CD4-positive, alpha-beta T cell treated with Interferon alpha-2 for 1 hour (primary cell): ENCODE data around the gene CNTNAP5.

Experiments used
- DNase-seq, 2 donors: peaks; one replicate each; pipeline ENCODE4 v3.0.0-alpha.2; 2020 to 2022

The CNTNAP5 gene

DNA sequence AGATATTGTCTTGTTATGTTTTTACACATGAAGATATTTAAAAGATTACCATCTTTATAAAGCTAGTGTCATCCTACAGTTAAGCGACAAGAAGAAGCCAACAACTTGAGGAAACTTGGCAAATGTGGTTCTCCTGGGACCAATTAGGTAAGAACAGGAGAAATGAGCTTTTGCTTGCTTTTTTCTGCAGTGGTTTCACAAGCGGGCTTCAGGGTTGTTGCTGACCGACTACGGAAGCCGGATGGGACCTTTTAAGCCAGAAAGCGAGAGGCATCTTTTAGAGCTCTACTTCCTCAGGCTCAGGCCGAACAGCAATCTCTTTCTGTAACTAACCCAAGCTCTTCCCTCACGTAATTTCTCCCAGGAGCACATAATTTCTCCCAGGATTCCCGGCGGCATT, 256.5 kb downstream of the CNTNAP5 start:
- no peak for DNase-seq

DNA sequence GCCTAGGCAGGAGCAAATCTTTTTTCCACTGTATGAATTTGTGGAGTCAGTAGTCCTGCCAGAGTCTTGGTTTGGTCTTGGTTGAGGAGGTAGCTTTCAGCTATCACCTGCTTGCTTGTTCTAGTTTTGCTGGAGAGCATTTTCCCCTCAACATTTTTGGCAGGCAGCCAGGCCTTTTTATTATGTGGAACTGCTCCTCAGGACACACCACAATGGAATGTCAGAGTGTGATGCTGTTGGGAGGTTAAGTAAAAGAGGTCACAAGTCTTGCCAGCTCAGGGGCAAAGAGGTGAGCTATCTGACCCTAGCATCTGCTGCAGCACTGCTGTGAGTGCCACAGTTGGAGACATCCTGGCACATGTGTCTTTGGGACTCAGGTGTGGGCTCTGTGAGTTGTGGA, 258.0 kb downstream of the CNTNAP5 start:
- no peak for DNase-seq

DNA sequence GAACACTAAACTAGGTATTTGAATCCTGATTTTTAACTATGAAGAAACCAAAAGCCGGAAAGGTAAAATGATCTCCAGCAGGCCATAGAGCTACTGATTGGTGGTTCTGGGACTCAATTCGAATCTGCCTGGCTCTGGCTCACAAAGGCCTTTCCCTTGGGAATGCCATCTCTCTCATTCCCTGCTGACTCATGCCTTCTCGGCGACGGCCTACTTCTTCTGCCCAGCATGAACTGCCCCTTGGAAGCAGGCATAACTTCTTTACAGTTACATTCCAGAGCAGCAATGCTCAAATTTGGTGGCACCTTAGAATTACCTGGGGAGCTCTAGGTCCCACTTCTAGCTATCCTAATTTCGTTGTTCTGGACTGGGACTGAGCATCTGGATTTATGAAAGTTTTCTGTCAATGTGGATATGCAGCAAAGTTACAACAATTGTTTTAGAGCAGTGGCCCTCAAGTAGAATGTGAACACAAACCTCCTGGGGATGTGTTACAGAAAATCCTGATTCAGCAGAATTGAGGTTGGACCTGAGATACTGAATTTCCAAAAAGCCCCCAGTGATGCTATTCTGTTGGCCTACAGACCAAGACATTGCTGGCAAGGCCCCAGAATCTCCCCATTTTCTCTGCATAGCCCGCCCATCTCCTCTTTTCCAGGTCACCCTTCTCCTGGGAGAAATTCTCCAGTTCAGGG, 261.1 kb downstream of the CNTNAP5 start:
- DNase-seq: no peak

DNA sequence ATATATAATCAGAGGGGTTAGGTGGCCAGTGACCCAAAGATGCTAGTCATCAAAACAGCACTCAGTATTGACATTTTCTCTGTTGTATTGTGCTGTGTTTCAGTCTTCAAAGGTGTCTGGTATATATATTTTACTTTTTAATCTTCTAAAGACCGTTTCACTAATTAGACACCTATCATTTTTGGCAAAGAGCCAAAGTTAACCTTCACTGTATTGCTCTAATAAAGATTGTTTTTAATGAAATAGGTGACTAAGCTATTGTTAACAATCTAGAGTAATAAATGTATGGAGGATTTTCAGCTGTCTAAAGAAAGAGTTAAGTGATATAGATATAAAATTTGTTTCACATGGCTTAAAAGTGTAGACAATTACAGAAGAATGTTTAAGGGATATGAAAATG, 264.0 kb downstream of the CNTNAP5 start:
- no peak for DNase-seq

DNA sequence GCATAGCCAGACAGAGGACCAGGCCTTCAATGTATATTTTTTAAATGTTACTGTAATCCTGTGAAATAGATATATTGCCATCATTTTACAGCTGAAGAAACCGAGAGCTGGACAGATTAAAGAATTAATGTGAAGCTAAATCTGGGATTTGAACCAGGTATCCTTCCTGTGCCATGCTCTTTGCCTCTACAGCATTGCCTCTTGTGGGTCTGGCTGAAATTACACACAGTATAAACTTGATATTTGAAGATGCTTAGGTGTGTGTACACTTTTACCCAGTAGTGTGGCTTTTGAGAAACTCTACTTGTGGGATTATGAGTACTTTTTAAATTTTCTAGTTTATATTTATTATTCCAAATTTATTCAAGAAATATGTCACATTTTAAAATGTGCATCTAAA, 264.5 kb downstream of the CNTNAP5 start:
- DNase-seq: no peak

DNA sequence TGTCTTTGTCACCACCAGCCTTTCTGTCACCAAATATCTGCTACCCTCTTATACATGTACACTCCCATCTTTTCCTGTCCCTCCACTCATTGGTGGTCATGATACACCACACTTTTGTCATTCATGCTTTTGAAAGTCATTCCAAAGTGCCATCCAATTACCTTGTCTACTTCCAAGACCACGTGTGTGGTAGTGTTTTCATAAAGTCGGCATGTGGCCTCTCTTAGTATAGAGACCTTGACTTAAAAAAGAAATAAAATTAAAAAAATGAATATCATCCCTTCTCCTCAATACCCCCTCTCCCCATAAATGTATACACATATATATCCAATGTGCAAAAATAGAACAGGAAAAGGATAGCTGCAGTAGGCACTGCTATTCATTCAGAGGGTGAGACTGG, 271.4 kb downstream of the CNTNAP5 start:
- no peak for DNase-seq

DNA sequence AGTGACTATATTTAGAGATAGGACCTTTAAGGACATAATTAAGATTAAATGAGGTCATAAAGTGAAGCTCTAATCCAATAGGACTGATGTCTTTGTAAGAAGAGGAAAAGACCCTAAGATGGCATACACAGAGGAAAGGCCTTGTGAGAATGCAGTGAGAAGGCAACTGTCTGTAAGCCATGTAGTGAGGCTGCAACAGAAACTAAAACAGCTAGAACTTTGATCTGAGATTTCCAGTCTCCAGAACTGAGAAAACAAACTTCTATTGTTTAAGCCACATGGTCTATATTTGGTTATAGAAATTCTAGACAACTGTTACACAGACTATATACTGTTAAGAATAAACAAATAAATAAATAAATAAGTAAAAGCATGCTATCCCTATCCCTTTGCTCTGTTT, 276.8 kb downstream of the CNTNAP5 start:
- no peak for DNase-seq

DNA sequence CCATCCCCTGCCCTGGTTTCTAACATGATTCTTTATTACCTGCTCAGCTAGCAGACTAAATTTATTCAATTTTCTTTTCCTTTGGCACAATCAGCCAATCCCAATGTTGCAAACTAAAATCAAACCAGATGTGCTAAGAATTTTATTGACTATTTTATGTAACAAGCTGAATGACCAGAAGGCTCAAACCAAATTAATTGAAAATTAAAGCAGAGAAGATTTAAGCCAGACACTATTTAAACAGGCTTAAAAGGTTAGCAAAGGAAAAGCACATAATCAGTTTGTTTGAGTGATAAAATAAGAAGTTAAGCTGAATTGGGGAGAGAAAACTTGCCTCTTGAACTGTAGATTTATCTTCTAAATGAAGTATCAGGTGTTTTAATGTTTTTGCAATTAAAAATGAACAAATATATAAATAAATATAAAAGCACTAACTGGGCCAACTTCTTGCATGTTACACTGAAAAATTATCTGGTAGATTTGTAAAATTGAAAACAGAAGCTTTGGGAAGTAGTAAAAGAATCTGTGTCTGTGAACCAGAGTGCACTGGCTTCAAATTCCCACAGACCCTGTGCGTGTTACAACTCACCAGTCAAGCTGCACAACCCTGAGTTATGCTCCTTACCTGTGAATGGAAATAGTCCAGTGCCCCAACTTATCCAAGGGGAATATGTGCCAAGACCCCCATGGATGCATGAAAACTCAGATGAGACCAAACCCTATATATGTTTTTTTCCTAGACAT, 283.4 kb downstream of the CNTNAP5 start:
- no peak for DNase-seq

DNA sequence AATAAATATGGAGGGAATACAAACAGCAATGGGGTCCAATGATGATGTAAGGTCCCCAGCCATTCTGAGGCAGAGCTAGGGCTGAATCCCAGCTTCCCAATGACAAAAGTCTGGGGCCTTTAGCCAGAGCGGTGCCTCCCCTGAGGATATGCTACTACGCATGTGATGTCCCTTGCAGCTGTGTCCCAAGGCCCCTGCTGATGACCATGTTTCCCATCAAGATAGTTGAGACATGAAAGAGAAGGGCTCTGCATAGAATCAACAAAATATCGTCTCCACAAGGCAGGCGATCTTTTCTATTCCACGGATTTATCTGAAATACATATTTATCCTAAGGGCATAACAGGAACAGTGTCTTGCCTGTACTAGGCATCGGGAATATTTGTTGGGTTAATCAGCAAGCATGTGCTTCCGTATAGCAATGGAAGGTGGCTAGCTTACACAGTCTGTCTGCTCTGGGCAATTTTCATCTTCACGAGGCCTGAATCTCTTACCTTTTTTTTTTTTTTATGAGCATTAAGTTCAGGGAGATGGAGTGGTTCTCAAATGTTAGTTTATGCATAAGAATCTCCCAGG, 284.6 kb downstream of the CNTNAP5 start:
- no peak for DNase-seq

DNA sequence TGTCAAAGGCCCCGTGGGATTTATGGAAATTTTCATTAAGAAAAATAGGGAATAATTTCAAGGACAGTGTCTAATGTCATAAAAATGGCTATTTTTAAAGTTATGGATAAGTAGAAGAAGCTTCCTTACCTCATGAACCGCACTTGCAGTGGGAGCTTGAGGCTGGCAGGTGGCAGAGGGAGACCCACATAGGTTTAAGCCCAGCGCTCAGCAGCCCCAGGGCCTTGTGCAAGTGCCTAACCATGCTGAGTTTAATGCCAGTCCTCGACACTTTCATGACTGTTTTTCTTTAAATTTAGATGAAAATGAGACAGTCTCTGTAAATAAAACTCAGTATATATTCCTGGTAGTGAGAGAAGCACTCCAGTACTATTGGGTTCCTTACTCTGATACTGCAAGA, 285.6 kb downstream of the CNTNAP5 start:
- no peak for DNase-seq

DNA sequence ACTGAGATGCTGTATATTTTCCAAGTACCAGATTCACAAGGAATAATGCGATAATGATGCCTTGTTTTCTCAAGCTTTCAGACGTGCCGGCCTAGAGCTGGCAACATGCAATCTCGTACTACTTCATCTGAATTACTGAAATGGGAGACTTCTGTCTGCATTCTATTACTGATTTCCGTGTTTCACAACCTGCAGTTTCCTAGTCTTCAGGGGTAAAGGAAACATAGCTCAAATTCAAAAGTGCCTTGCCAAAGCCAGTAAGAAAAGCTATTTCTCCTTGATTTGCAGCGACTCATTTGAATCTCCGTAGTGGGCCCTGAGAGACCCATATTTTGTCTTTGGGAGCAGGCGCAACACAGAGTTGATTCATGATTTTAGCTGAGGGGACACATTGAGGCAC, 289.0 kb downstream of the CNTNAP5 start:
- DNase-seq: no peak

DNA sequence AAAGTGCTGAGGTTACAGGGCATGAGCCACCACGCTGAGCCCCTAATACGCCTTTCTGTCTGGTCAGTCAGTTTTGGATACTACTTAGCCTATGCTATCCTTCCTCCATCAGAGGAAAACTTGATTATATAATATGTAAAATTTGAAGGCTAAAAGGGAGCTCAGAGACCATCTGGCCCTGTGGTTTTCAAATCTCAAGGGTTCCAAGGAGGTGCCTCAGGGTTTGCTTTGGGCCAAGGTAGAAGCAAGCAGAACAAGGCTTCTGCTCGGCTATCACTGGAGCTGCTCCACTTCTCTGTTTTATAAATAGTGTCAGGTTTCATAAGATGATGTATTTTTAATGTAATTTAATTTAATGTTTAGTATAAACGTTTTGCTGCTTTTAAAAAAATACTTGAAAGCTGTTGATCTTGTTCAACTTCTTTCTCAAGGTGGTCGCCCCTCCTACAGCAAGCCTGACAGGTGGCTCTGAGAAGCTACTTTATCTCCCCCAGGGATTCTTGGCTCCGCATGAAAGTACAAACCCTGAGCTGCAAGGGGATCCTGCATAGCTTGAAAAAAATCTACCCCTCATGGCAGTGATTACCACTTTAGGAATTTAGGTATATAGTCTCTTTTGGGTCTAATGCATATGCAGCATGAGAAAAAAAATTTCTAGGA, 290.3 kb downstream of the CNTNAP5 start:
- no peak for DNase-seq

DNA sequence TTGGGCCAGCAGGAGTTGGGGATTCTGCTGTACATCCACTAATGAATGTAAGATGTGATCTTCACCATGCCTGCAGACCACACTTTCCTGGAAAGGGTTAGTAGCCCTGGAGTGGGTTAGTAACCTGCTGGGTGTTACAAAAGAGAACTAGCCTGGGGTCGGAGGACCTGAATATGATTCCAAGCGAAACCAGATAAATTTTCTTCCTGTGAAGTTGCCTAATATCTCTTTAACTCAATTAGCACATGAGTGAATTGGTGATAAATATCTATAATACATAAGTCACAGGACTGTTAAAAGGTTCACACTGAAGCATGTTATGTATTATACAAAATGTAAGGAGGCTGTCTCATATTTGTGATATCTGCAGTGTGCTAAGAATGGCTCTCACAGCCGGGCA, 291.0 kb downstream of the CNTNAP5 start:
- no peak for DNase-seq

DNA sequence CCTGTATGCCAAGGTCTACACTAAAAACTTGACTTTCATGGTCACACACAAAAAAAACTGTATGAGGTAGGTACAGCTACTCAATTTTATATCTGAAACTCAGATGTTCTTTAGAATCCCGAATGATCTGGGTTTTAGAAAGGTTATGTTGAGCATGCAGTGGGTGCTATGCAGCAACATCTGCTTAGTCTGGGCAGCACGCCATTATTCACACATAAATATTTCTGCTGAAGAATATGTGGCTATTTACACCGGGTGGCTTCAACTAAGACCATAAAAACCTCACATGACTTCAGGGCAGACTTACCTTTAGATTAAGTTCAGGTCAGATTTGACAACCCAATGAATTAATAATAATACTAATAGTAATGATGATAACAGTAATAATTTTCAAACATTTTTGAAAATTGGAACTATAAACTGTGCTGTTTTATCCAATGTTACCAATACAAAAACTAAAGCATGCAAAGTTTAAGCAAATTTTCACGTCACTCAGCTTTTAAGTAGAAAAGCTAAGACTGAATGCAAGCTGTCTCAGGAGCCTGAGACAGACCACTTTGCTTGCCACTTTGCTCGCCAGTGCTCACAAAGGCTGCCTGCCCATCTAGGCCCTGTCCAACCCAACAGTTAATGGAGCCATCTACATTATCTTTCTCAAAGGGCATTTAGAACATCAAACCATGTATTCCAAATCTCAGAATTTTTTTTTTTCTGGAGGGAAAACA, 292.0 kb downstream of the CNTNAP5 start:
- no peak for DNase-seq

DNA sequence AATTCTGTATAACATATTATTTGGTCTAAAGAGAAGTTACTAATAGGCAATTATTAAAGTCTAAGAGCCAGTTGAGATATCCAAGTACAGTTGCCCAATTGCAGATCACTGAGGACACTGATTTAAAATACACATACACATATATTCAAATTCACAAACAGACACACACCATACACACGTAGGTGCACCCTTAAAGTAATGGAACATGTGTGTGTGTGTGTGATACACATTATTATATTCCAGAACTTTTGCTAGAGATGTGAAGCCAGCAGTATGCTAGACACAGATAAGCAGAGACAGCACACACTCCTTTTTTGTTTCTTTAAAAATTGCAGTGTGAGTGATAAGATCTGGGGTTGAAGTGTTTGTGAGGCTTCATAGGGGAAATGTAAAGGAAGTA, 292.5 kb downstream of the CNTNAP5 start:
- no peak for DNase-seq

DNA sequence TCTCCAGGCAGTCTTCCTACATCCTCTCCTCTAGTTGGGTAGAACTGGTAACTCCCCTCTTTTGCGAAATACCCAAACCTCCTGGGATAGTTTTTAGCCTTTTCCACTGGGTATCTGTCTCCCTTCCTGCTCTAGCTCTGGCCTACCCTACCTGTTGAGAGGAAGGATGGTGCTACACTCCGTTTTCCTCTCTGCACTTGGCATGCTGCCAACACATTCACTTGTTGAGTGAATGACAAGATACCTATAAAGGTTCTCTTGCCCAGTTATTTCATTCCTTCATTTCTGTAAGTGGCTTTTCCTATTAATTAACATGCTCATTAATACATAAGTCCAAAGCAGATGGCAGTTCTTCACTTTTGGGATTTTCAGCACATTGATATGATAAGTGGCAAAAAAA, 293.8 kb downstream of the CNTNAP5 start:
- no peak for DNase-seq

DNA sequence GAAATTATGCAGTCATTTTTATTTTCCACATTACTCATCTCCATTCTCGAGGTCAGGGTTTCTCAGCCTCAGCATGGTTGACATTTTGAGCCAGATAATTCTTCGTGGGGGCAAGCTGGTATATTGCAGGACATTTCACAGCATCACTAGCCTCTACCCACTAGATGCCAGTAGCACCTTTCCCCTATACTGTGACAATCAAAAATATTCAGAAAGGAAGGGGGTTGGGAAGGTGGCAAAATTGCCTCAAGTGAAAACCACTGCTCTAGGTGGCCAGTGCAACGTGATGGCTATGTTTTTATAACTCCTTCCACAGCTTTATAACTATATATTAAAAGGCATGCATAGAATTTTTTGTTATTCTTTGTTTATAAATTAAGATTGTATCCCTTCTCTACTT, 294.5 kb downstream of the CNTNAP5 start:
- no peak for DNase-seq

DNA sequence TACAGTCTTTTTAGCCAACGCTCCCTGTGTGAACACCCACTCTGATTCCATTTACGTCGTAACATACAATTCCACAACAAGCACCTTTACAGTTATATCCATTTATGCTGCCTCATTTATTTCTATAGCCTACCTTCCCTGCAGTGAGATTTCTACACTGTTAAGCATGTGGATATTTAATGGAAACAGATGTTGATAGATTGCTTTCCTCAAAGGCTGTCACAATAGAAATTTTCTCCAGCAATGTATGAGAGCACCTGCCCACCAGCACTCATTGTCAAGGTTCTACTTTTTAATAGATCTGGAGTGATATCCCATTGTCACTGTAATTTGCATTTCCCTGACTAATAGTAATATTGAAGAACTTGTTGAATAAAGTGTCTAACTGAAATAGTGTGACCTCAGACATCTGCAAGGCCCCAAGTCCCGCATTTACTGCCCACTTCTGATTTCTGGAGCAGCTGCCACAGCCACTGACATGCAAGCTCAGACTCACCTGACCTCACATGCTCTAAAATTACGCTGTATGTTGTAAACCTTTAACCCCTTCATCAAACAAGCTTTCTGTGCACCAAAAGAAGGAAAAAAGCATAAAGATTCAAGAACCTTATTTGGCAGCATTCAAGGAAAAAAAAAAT, 295.1 kb downstream of the CNTNAP5 start:
- DNase-seq: no peak

DNA sequence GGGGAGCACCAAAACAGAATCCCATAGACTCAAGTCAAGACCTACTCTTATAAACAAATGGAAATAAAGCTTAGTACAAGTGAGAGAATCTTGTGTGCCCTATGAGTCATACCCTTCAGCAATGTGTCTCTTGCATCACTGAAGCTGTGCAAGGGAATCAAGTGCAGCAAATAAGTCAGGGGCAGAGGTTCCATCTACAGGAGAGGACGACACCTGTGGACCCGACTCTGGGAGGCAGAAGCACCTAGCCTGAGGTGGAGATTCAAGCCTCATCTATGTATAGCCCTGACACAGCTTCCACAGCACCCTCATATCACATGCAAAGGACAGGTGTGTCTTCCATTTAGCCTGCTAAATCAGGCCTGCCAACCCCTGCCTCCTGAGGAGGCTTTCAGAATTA, 298.2 kb downstream of the CNTNAP5 start:
- DNase-seq: no peak

DNA sequence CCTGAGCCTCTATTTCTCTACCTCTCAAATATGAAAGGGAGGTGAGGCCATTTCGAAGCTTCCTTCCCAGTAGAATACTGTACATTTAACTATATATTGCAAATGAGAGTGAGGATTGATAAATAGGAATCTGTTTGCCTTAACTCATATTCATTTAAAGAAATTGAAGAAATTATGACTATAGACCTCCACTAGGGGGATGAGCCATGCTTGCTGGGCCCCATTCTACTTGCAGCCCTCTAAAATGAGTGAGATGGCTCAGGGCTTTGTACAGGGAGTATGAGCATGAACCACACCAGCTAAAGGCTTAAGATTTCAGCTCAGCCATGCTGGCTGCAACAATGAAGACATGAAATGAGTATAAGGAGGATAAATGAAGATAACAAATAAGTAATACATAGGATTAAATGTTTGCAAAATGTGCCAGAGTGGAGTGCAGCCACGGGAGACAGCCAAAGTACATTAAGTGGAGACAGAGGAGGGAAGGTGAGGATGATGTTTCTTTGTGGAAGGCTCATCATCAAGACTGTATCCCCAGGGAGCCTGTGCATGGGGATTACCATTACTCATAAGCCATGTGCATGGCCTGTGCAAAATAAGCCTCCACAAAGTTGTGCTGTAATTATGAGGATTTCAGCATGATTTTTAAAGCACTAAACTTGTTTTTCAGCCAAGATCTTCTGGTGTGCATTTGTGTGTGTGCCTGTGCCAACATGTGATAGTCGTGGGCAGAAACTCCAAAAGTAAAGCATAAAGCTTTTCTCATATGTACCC, 300.8 kb downstream of the CNTNAP5 start:
- DNase-seq: no peak

DNA sequence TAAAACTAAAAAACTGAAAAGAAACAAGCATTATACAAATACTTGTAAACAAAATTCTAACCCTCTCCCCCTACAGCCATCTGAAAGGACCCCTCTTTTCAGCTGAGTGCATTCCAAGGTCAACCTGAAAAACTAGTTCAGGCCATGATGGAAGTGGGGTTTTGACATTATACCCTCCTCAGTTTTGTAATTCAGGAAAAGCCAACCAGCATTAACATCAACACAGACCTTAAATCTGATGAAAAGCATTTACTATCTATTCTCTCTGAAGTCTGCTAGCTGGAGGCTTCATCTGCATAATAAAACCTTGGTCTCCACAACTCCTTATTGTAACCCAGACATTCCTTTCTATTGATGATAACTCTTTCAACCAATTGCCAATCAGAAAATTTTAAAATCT, 302.2 kb downstream of the CNTNAP5 start:
- no peak for DNase-seq

DNA sequence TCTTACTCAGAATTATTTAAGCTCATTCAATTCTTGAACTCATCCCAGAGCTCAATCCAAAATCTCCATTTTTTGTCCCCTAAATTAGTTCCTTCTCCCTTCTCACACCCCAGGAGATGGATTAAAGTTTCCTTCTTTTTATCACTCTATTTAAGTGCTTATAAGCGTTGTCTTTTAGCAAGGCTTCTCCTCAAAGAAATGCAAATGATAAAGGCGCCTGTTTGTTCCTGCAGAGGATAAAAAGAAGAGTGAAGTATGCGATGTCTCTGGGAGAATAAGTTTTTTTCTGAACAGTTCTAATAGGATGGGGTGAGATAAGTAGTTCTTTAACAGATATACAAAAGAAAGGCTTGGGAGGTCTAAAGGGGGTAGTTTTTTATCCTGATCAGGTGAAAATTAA, 303.3 kb downstream of the CNTNAP5 start:
- DNase-seq: no peak
